ENCODE measurements around the gene ZNF766.

Gene ZNF766

DNA sequence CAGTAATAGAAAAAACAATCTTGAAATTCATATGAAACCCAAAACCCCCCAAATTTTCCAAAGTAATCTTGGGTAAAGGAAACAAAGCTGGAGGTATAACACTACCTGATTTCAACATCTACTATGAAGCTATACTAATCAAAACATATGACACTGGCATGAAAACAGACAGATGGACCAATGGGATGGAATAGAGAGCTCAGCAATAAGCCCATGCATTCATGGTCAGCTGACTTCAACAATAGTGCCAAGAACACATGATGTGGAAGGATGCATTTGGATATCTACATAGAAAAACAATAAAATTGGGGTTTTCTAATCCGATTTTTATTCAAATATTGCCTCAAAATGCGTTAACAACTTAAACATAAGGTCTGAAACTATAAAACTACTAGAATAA lies 32.2 kb upstream of the ZNF766 start:
- no peaks in the 10 kb centered on the region for H3K27me3 ChIP-seq (ENCODE audit: control insufficient read depth, low read length)
- H3K79me2 ChIP-seq (ENCODE audit: control insufficient read depth, low read length), result no peaks in the 10 kb centered on the region
- peaks cover 11% of the 10 kb centered on the region; the same call in 1 of the 2 replicates for H3F3A ChIP-seq (ENCODE audit: control insufficient read depth, insufficient read depth)
- no peaks in the 10 kb centered on the region for H3K9me3 ChIP-seq (ENCODE audit: control insufficient read depth, insufficient read depth, low read length)
- H3K9me2 ChIP-seq (replicated peaks; ENCODE audit: control insufficient read depth, low read length), result no peaks in the 10 kb centered on the region
- no peak overlapping the region for H3K27ac ChIP-seq (ENCODE audit: low read depth, low read length)
- TF ChIP-seq, protein P1, sequence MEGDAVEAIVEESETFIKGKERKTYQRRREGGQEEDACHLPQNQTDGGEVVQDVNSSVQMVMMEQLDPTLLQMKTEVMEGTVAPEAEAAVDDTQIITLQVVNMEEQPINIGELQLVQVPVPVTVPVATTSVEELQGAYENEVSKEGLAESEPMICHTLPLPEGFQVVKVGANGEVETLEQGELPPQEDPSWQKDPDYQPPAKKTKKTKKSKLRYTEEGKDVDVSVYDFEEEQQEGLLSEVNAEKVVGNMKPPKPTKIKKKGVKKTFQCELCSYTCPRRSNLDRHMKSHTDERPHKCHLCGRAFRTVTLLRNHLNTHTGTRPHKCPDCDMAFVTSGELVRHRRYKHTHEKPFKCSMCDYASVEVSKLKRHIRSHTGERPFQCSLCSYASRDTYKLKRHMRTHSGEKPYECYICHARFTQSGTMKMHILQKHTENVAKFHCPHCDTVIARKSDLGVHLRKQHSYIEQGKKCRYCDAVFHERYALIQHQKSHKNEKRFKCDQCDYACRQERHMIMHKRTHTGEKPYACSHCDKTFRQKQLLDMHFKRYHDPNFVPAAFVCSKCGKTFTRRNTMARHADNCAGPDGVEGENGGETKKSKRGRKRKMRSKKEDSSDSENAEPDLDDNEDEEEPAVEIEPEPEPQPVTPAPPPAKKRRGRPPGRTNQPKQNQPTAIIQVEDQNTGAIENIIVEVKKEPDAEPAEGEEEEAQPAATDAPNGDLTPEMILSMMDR (IDR thresholded peaks at IDR 0.05; ENCODE audit: low read depth, low read length, poor library complexity, severe bottlenecking), result no peak
- no peak for TF ChIP-seq EZH2phosphoT487 (IDR thresholded peaks at IDR 0.05; ENCODE audit: borderline replicate concordance, low read length)
- no peaks in the 10 kb centered on the region for H4K20me1 ChIP-seq (ENCODE audit: control insufficient read depth, insufficient read depth, low read depth, low read length)
- no peaks in the 10 kb centered on the region for H3K36me3 ChIP-seq (ENCODE audit: control insufficient read depth, low read length)
- no peak overlapping the region for H3K4me2 ChIP-seq (ENCODE audit: low read length)
- no peak overlapping the region for H3K4me3 ChIP-seq (ENCODE audit: low read length)
- H3K4me1 ChIP-seq (ENCODE audit: control insufficient read depth, low read length), result no peaks in the 10 kb centered on the region

DNA sequence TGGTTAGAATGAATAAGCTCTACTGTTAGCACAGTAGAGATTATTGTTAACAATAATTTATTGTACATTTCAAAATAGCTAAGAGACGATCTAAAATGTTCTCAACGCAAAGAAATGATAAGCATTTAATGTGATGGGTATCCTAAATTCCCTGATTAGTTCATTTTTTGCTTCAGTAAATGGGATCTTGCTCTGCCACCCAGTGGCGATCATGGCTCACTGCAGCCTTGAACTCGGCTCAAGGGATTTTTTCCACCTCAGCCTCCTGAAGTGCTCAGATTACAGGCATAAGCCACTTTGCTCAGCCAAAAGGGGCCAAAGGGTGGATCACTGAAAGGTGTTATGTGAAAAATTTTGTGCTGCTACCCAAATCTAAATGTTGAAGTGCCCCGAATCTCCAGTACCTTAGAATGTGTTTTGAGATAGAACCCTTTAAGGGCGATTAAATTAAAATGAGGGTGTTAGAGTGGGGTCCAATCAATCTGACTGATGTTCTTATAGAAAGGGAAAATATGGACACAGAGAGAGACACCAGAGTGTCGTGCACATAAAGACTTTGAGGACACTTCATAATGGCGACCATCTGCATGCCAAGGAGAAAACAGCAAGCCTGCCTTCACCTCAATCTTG lies 31.5 kb upstream of the ZNF766 start:
- Histone ChIP-seq H3K9me2 (replicated peaks; ENCODE audit: control insufficient read depth, low read length) (no peaks in the 10 kb centered on the region), H3K79me2 (ENCODE audit: control insufficient read depth, low read length) (no peaks in the 10 kb centered on the region), H3K4me1 (ENCODE audit: control insufficient read depth, low read length) (no peaks in the 10 kb centered on the region), H3K4me2 (ENCODE audit: low read length) (no peak overlapping the region), H3F3A (ENCODE audit: control insufficient read depth, insufficient read depth) (peaks cover 11% of the 10 kb centered on the region; the same call in 1 of the 2 replicates), H3K27ac (ENCODE audit: low read depth, low read length) (no peak overlapping the region), H3K9me3 (ENCODE audit: control insufficient read depth, insufficient read depth, low read length) (no peaks in the 10 kb centered on the region), H3K4me3 (ENCODE audit: low read length) (no peak overlapping the region), H3K27me3 (ENCODE audit: control insufficient read depth, low read length) (no peaks in the 10 kb centered on the region), H3K36me3 (ENCODE audit: control insufficient read depth, low read length) (no peaks in the 10 kb centered on the region), H4K20me1 (ENCODE audit: control insufficient read depth, insufficient read depth, low read depth, low read length) (no peaks in the 10 kb centered on the region)
- TF ChIP-seq EZH2phosphoT487 (IDR thresholded peaks at IDR 0.05; ENCODE audit: borderline replicate concordance, low read length), result no peak
- TF ChIP-seq, protein P1 (IDR thresholded peaks at IDR 0.05; ENCODE audit: low read depth, low read length, poor library complexity, severe bottlenecking), result peak; percentile 81

DNA sequence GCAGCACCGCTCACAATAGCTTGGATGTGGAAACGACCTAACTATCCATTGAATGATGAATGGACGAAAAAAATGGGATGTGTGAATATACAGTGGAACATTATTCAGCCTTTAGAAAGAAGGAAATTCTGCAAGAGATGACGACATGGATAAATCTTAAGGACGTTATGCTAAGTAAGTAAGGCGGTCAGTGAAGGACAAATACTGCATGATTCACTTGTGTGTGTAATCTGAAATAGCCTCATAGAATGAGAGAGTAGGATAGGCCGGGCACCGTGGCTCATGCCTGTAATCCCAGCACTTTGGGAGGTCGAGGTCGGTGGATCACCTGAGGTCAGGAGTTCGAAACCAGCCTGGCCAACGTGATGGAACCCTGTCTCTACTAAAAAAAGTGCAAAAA lies 25.4 kb upstream of the ZNF766 start:
- no peaks in the 10 kb centered on the region for H3K36me3 ChIP-seq (ENCODE audit: control insufficient read depth, low read length)
- H3K79me2 ChIP-seq (ENCODE audit: control insufficient read depth, low read length), result no peaks in the 10 kb centered on the region
- no peaks in the 10 kb centered on the region for H3K27me3 ChIP-seq (ENCODE audit: control insufficient read depth, low read length)
- H3K9me2 ChIP-seq (replicated peaks; ENCODE audit: control insufficient read depth, low read length), result no peaks in the 10 kb centered on the region
- H3K4me2 ChIP-seq (ENCODE audit: low read length), result no peak overlapping the region
- TF ChIP-seq, protein P1 (IDR thresholded peaks at IDR 0.05; ENCODE audit: low read depth, low read length, poor library complexity, severe bottlenecking), result no peak
- TF ChIP-seq EZH2phosphoT487 (IDR thresholded peaks at IDR 0.05; ENCODE audit: borderline replicate concordance, low read length), result no peak
- H3K4me3 ChIP-seq (ENCODE audit: low read length), result no peak overlapping the region
- no peaks in the 10 kb centered on the region for H3K4me1 ChIP-seq (ENCODE audit: control insufficient read depth, low read length)
- H3F3A ChIP-seq (ENCODE audit: control insufficient read depth, insufficient read depth), result no peaks in the 10 kb centered on the region
- H3K27ac ChIP-seq (ENCODE audit: low read depth, low read length), result no peak overlapping the region
- H4K20me1 ChIP-seq (ENCODE audit: control insufficient read depth, insufficient read depth, low read depth, low read length), result no peaks in the 10 kb centered on the region
- no peaks in the 10 kb centered on the region for H3K9me3 ChIP-seq (ENCODE audit: control insufficient read depth, insufficient read depth, low read length)
